GM13976 (cell line): ENCODE results near the gene ACAA1.

ENCODE experiments used
- DNase-seq: peaks from one replicate; pipeline ENCODE4 v3.0.0; 2012; ENCODE audit warnings: low spot score
- in situ Hi-C: fragments of 300-500 bp; cut with MboI; formaldehyde crosslinking; loops from one replicate; pipeline ENCODE4 v1.12.0; 2022; ENCODE audit warnings: low sequenced_read_pairs, mixed read lengths, inconsistent platforms; ENCODE audit not compliant: unreplicated experiment
- TF ChIP-seq, protein P1 (sequence below): IDR thresholded peaks from 2 replicates; pipeline ENCODE4 v1.5.1; 2012; ENCODE audit warnings: borderline replicate concordance, mild to moderate bottlenecking; ENCODE audit not compliant: insufficient read depth; ENCODE audit errors: extremely low read depth, missing control alignments, control extremely low read depth

ACAA1 gene

DNA sequence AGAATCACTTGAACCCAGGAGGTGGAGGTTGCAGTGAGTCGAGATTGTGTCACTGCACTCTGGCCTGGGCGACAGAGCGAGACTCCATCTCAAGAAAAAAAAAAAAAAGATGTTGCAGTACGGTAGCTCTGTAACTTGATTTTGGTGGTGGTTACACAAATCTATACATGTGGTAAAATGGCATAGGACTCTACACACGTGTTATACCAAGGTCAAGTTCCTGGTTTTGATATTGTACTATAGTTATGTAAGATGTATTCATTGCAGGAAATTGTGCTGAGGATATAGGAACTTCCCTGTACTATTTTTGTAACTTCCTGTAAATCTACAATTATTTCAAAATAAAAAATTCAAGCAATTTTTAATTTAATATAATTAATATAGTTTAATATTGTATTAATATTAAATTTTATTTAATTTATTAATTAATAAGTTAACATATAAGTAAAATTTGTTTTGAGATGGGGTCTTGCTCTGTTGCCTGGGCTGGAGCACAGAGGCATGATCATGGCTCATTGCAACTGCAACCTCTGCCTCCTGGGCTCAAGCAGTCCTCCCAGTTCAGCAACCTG, 11.5 kb upstream of the ACAA1 start:
- in situ Hi-C loops = loop anchor here (25.0 kb wide), 1 partner anchor 339 kb away; the partner anchor contains the start of gene EXOG
- TF ChIP-seq, protein P1, sequence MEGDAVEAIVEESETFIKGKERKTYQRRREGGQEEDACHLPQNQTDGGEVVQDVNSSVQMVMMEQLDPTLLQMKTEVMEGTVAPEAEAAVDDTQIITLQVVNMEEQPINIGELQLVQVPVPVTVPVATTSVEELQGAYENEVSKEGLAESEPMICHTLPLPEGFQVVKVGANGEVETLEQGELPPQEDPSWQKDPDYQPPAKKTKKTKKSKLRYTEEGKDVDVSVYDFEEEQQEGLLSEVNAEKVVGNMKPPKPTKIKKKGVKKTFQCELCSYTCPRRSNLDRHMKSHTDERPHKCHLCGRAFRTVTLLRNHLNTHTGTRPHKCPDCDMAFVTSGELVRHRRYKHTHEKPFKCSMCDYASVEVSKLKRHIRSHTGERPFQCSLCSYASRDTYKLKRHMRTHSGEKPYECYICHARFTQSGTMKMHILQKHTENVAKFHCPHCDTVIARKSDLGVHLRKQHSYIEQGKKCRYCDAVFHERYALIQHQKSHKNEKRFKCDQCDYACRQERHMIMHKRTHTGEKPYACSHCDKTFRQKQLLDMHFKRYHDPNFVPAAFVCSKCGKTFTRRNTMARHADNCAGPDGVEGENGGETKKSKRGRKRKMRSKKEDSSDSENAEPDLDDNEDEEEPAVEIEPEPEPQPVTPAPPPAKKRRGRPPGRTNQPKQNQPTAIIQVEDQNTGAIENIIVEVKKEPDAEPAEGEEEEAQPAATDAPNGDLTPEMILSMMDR = no peak
- no peak for DNase-seq

DNA sequence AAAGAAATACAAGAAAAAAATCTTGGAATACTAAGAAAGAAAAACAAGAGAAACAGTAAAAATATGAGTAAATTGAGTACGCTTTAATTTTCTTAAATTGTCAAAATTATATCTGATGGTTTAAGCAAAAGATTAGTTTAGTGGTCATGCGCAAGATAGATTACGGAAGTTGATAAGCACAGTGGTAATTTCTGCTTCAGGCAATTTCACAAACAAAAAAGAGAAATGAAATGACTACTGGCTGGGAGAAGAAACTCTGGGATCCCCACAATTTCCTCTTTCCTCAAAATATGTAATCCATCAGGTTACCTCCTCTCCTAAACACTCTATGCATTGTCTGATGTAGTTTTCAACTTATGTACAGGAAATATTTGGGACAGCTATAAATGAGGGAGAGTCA, 10.5 kb upstream of the ACAA1 start:
- in situ Hi-C loops = loop anchor here (25.0 kb wide), 1 partner anchor 340 kb away; the partner anchor contains the start of gene EXOG
- DNase-seq = no peak
- TF ChIP-seq, protein P1 = no peak

DNA sequence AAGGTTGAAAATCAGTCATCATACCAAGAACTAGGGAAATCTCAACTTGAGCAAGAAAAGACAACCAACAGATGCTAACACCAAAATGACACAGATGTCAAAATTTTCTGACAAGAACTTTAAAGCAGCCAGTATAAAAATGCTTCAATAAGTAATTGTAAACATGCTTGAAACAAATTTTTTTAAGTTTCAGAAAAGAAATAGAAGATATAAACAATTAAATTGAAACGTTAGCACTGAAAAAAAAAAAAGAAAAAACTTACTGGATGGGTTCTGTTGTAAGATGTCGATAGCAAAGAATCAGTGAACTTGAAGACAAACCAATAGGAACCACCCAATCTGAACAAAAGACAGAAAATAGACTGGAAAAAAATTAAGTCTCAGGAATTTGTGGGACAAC, 9.6 kb upstream of the ACAA1 start:
- no peak for DNase-seq
- in situ Hi-C loops = loop anchor here (25.0 kb wide), 1 partner anchor 341 kb away; the partner anchor contains the start of gene EXOG
- TF ChIP-seq, protein P1 = no peak

DNA sequence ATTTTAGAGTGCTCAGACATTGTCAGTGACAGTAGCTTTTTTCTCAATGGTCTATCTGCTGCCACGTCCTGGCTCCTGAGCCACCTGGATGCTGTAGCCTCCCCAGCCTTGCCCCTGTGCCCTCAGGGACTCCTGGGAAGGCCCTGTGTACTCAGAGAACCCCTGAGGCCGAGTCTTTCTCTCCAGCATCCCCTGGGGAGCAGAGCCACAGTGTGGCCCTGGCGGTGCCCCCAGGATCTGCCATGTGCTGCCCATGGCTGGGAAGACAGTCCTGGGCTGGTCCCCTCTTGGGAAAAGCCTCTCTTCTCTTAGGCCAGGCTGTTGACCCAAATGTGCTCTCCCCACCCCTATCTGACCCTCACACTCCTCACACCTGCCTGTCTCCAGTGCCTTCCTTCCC, 6.6 kb upstream of the ACAA1 start:
- in situ Hi-C loops = loop anchor here (25.0 kb wide), 1 partner anchor 344 kb away; the partner anchor contains the start of gene EXOG
- TF ChIP-seq, protein P1 = no peak
- no peak for DNase-seq

DNA sequence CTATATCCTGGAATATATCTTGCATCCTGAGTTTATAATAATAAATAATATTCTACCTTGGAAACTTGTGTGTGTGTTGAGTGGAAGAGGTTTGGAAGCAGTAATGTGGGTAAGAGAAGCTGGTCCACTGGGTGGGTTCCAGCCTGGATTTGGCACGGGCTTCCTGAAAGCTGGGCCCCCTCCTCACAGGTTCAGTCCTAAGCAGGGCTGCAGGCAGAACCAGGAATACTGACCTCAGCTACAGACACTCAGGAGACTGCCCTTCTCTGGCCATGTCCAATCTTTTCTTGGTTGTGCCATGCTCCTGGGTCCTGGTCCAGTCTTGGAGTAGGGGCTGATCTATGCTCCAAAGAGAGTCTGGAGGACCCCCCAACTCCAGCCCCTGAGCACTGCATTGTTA, 6.0 kb upstream of the ACAA1 start:
- in situ Hi-C loops = loop anchor here (25.0 kb wide), 1 partner anchor 344 kb away; the partner anchor contains the start of gene EXOG
- DNase-seq = no peak

DNA sequence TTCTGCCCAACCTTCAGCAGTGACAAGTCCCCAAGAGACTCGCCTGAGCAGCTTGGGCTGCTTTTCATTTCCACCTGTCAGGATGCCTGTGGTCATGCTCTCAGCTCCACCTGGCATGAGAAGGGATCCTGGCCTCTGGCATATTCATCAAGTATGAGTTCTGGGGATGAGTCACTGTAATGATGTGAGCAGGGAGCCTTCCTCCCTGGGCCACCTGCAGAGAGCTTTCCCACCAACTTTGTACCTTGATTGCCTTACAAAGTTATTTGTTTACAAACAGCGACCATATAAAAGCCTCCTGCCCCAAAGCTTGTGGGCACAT, 5.0 kb upstream of the ACAA1 start:
- DNase-seq = no peak
- TF ChIP-seq, protein P1 = no peak
- in situ Hi-C loops = loop anchor here (25.0 kb wide), 1 partner anchor 345 kb away; the partner anchor contains the start of gene EXOG

More for the DNA sequence above, 6.0 kb upstream of the ACAA1 start:
- TF ChIP-seq, protein P1 = no peak
